GM23338 (cell line): ENCODE measurements around the gene TNFSF13B. TPM values are rescaled to one million over a fixed set of nuclear protein-coding genes. Genes with fewer than 3 reads are reported as not detected.

Source experiments
- ATAC-seq: fragments of 200-7000 bp; cut with Tn5 transposase; 3 replicates; pipeline ENCODE4 v1.9.1; 2020
- DNase-seq: peaks from one replicate; pipeline ENCODE4 v3.0.0-alpha.2; 2015; ENCODE audit warnings: low spot score
- H2AFZ ChIP-seq: fragments of 200-600 bp; sonication (generic); 2 replicates; pipeline ENCODE4 v1.8.0; 2016; ENCODE audit warnings: antibody characterized with exemption, mild to moderate bottlenecking, moderate library complexity
- H3F3A ChIP-seq: fragments of 200-600 bp; sonication (generic); replicated peaks from 2 replicates; pipeline ENCODE4 v1.8.0; 2017; ENCODE audit warnings: antibody characterized with exemption, mixed run types, low read depth
- H3K27ac ChIP-seq: fragments of 200-600 bp; sonication (generic); 2 replicates; pipeline ENCODE4 v1.6.1; 2016; ENCODE audit warnings: low read depth
- H3K27me3 ChIP-seq: fragments of 200-600 bp; sonication (generic); 2 replicates; pipeline ENCODE4 v1.8.0; 2016; ENCODE audit warnings: mild to moderate bottlenecking, mixed run types, moderate library complexity; ENCODE audit not compliant: insufficient read depth
- H3K36me3 ChIP-seq: fragments of 200-600 bp; sonication (generic); 2 replicates; pipeline ENCODE4 v1.8.0; 2016; ENCODE audit warnings: mild to moderate bottlenecking; ENCODE audit not compliant: insufficient read depth
- H3K4me1 ChIP-seq: fragments of 200-600 bp; sonication (generic); 2 replicates; pipeline ENCODE4 v1.8.0; 2016; ENCODE audit warnings: mild to moderate bottlenecking, moderate library complexity; ENCODE audit not compliant: insufficient read depth
- H3K4me2 ChIP-seq: fragments of 200-600 bp; sonication (generic); 2 replicates; pipeline ENCODE4 v1.7.1; 2017; ENCODE audit warnings: mixed run types
- H3K4me3 ChIP-seq: fragments of 200-600 bp; sonication (generic); 2 replicates; pipeline ENCODE4 v1.6.1; 2016; ENCODE audit warnings: mixed run types
- H3K79me2 ChIP-seq: fragments of 200-600 bp; sonication (generic); replicated peaks from 2 replicates; pipeline ENCODE4 v1.8.0; 2017; ENCODE audit warnings: mild to moderate bottlenecking; ENCODE audit not compliant: insufficient read depth
- H3K9me2 ChIP-seq: fragments of 200-600 bp; sonication (generic); 2 replicates; pipeline ENCODE4 v1.8.0; 2017; ENCODE audit not compliant: insufficient read depth
- H4K20me1 ChIP-seq: fragments of 200-600 bp; sonication (generic); replicated peaks from 2 replicates; pipeline ENCODE4 v1.8.0; 2017; ENCODE audit warnings: mild to moderate bottlenecking; ENCODE audit not compliant: insufficient read depth
- H3K27ac Mint-ChIP-seq: 2 replicates; pipeline ENCODE4 v1.8.0; 2020; ENCODE audit warnings: inconsistent platforms, mild to moderate bottlenecking, moderate library complexity, mixed read lengths
- H3K27me3 Mint-ChIP-seq: 3 replicates; pipeline ENCODE4 v1.8.0; 2022; ENCODE audit warnings: low read depth, mild to moderate bottlenecking, moderate library complexity, mixed read lengths, inconsistent platforms; ENCODE audit not compliant: insufficient read depth, poor library complexity
- H3K36me3 Mint-ChIP-seq: 3 replicates; pipeline ENCODE4 v1.8.0; 2021; ENCODE audit warnings: low read depth, mild to moderate bottlenecking, inconsistent platforms, moderate library complexity, mixed read lengths
- H3K4me1 Mint-ChIP-seq: 3 replicates; pipeline ENCODE4 v1.8.0; 2020; ENCODE audit warnings: mild to moderate bottlenecking, inconsistent platforms, mixed read lengths
- H3K4me3 Mint-ChIP-seq: 3 replicates; pipeline ENCODE4 v1.8.0; 2021; ENCODE audit warnings: moderate library complexity, mild to moderate bottlenecking, inconsistent platforms, mixed read lengths
- H3K9me3 Mint-ChIP-seq: 3 replicates; pipeline ENCODE4 v1.8.0; 2020; ENCODE audit warnings: moderate library complexity, mild to moderate bottlenecking, inconsistent platforms, mixed read lengths
- CTCF ChIP-seq, 2 experiments: fragments of 200-600 bp in 1 of 2; sonication (generic) in 1 of 2; conservative IDR thresholded peaks; 2 replicates each; pipeline versions ENCODE4 v1.5.1 to v1.6.1; 2016 to 2017; ENCODE audit warnings: antibody characterized with exemption in 2 of 2, low read depth in 2 of 2, mild to moderate bottlenecking in 2 of 2, moderate library complexity in 1 of 2
- EZH2phosphoT487 ChIP-seq: fragments of 200-600 bp; sonication (generic); IDR thresholded peaks from one replicate; pipeline ENCODE4 v1.8.1; 2018; ENCODE audit warnings: antibody characterized with exemption; ENCODE audit not compliant: unreplicated experiment
- JUNB ChIP-seq: IDR thresholded peaks from one replicate; pipeline ENCODE4 v1.6.1; 2016; ENCODE audit warnings: antibody characterized with exemption; ENCODE audit not compliant: unreplicated experiment
- NANOG ChIP-seq: IDR thresholded peaks from 2 replicates; pipeline ENCODE4 v1.6.1; 2016; ENCODE audit warnings: antibody characterized with exemption, borderline replicate concordance
- REST ChIP-seq: IDR thresholded peaks from one replicate; pipeline ENCODE4 v1.6.1; 2018; ENCODE audit warnings: antibody characterized with exemption; ENCODE audit not compliant: unreplicated experiment
- ZNF114 ChIP-seq: fragments of 250-450 bp; sonication (Bioruptor Pico); IDR thresholded peaks from 2 replicates; pipeline ENCODE4 v1.5.0; 2020; ENCODE audit warnings: mild to moderate bottlenecking, moderate library complexity
- ZNF331 ChIP-seq: fragments of 250-450 bp; sonication (Bioruptor Pico); IDR thresholded peaks from 2 replicates; pipeline ENCODE4 v1.5.0; 2020; ENCODE audit warnings: low read depth, mild to moderate bottlenecking, moderate library complexity
- ZNF462 ChIP-seq: fragments of 250-450 bp; sonication (Bioruptor Pico); IDR thresholded peaks from 2 replicates; pipeline ENCODE4 v1.5.0; 2020; ENCODE audit warnings: mild to moderate bottlenecking, moderate library complexity
- polyA plus RNA-seq: library from polyadenylated mRNA; unstranded; fragments of >200 nt; fragmentation: Nextera tagmentation; extraction: Ambion mirVana; gene quantifications from 2 replicates; pipeline ENCODE4 v1.2.1, GENCODE V29; 2016
- total RNA-seq: library from RNA; depleted of rRNA; stranded (reverse); fragments of >200 nt; shearing (Covaris generic); gene quantifications from 2 replicates; pipeline ENCODE4 v1.2.3, GENCODE V29; 2014

Gene TNFSF13B
- total and polyA plus RNA-seq, 2 experiments from 2014 or later: 0.10 to 0.55 TPM

- no peak for ATAC-seq
- peak overlapping the region; percentile 92 for H2AFZ ChIP-seq
- no peaks in the 10 kb centered on the region for H3K36me3 ChIP-seq
- no peaks in the 10 kb centered on the region for H4K20me1 ChIP-seq
- Mint-ChIP-seq H3K36me3 (no peaks in the 10 kb centered on the region), H3K27me3 (peaks cover 1% of the 10 kb centered on the region), H3K4me3 (no peak overlapping the region), H3K27ac (peak overlapping the region; percentile 50; the same call in 1 of the 2 replicates), H3K4me1 (peaks cover 12% of the 10 kb centered on the region), H3K9me3 (0 out of 3 replicates have a peak, but pooled peaks cover 2% of the 10 kb centered on the region)
- no peaks in the 10 kb centered on the region for H3K79me2 ChIP-seq
- no peaks in the 10 kb centered on the region for H3F3A ChIP-seq
- DNase-seq: no peak
- TF ChIP-seq ZNF114 (no peak), ZNF331 (CRISPR knock-in tag) (no peak), EZH2phosphoT487 (no peak), REST (no peak), CTCF (conservative IDR thresholded peaks at IDR 0.05; ENCODE audit: low read depth in 2 of 2) (no peak)
- no peaks in the 10 kb centered on the region for H3K4me1 ChIP-seq
- H3K4me3 ChIP-seq: no peak overlapping the region
- no peak overlapping the region for H3K4me2 ChIP-seq
- peaks cover 3% of the 10 kb centered on the region; the same call in 1 of the 2 replicates for H3K9me2 ChIP-seq
- no peak overlapping the region for H3K27ac ChIP-seq
- no peaks in the 10 kb centered on the region for H3K27me3 ChIP-seq
Measured at GRCh38 chr13:108315273-108315672, 45.8 kb downstream of the TNFSF13B start.

GRCh38 chr13:108315991-108316390 is 46.5 kb downstream of the TNFSF13B start:
- Histone ChIP-seq H3F3A (no peaks in the 10 kb centered on the region), H3K9me2 (peaks cover 3% of the 10 kb centered on the region; the same call in 1 of the 2 replicates), H4K20me1 (no peaks in the 10 kb centered on the region), H2AFZ (0 out of 2 replicates have a peak overlapping the region, but pooled peaks have one; percentile 92), H3K36me3 (no peaks in the 10 kb centered on the region), H3K79me2 (no peaks in the 10 kb centered on the region), H3K27ac (no peak overlapping the region), H3K27me3 (no peaks in the 10 kb centered on the region), H3K4me1 (no peaks in the 10 kb centered on the region), H3K4me3 (no peak overlapping the region), H3K4me2 (no peak overlapping the region)
- Mint-ChIP-seq H3K9me3 (0 out of 3 replicates have a peak, but pooled peaks cover 2% of the 10 kb centered on the region), H3K4me3 (no peak overlapping the region), H3K27me3 (peaks cover 1% of the 10 kb centered on the region), H3K4me1 (peaks cover 12% of the 10 kb centered on the region), H3K27ac (no peak overlapping the region), H3K36me3 (no peaks in the 10 kb centered on the region)
- ATAC-seq: no peak
- DNase-seq: no peak
- TF ChIP-seq JUNB (no peak), ZNF462 (CRISPR knock-in tag) (no peak), ZNF114 (no peak), NANOG (no peak)
